ENCODE measurements around the gene LRTM2.

DNA sequence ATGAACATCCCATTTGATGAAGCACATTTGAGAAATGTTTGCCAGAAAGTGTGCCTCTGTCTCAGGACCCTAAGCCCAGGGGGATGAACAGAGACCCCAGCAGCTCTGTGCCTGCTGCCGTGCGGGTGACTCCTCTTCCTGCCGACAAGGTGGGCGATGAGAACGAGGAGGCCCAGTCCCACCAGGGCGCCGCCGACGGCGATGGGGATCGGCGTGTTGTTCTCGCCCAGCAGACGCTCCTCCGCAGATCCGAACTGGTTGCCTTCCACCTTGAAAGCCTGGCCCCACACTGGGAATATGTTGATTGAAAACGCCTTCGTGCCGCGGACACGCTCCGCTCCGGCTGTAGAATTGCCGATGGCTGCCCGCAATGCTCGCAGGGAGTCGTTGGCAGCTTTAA is 44.1 kb downstream of the LRTM2 start:
- no peak for TF ChIP-seq POLR2AphosphoS5 (IDR thresholded peaks at IDR 0.05; ENCODE audit: borderline replicate concordance, low read depth, low read length)
- no peak for TF ChIP-seq EZH2 (IDR thresholded peaks at IDR 0.05)
